H9 (cell line): ENCODE results near the gene JARID2. TPM values are rescaled to one million over a fixed set of nuclear protein-coding genes. Genes with fewer than 3 reads are reported as not detected.

Source experiments
- DNase-seq: peaks from one replicate; pipeline ENCODE4 v3.0.0-alpha.2; 2017
- H2AFZ ChIP-seq: one replicate; pipeline ENCODE4 v1.6.1; 2013; ENCODE audit warnings: mild to moderate bottlenecking, low read length, control low read depth, moderate library complexity
- H2AK5ac ChIP-seq: 2 replicates; pipeline ENCODE4 v1.6.1; 2013; ENCODE audit warnings: low read length, control low read depth, mixed read lengths; ENCODE audit not compliant: insufficient read length
- H2BK120ac ChIP-seq: one replicate; pipeline ENCODE4 v1.6.1; 2013; ENCODE audit warnings: low read depth, mild to moderate bottlenecking, low read length, control low read depth, inconsistent platforms; ENCODE audit not compliant: poor library complexity, severe bottlenecking
- H2BK12ac ChIP-seq: 2 replicates; pipeline ENCODE4 v1.6.1; 2013; ENCODE audit warnings: low read length, control low read depth, mixed read lengths, low read depth; ENCODE audit not compliant: insufficient read length
- H2BK15ac ChIP-seq: 2 replicates; pipeline ENCODE4 v1.6.1; 2013; ENCODE audit warnings: low read depth, low read length, control low read depth
- H2BK20ac ChIP-seq: one replicate; pipeline ENCODE4 v1.6.1; 2013; ENCODE audit warnings: low read depth, mild to moderate bottlenecking, low read length, control low read depth, inconsistent platforms; ENCODE audit not compliant: poor library complexity, severe bottlenecking
- H2BK5ac ChIP-seq: 2 replicates; pipeline ENCODE4 v1.6.1; 2013; ENCODE audit warnings: low read length, control low read depth, mixed read lengths; ENCODE audit not compliant: insufficient read length
- H3K14ac ChIP-seq: 2 replicates; pipeline ENCODE4 v1.6.1; 2013; ENCODE audit warnings: low read length, control low read depth; ENCODE audit not compliant: insufficient read depth
- H3K18ac ChIP-seq: 2 replicates; pipeline ENCODE4 v1.6.1; 2013; ENCODE audit warnings: low read depth, mild to moderate bottlenecking, mixed read lengths, low read length, control low read depth; ENCODE audit not compliant: insufficient read length
- H3K23ac ChIP-seq: 2 replicates; pipeline ENCODE4 v1.6.1; 2013; ENCODE audit warnings: low read length, control low read depth, mixed read lengths, low read depth; ENCODE audit not compliant: insufficient read length
- H3K23me2 ChIP-seq: 2 replicates; pipeline ENCODE4 v1.6.1; 2013; ENCODE audit warnings: low read depth, mild to moderate bottlenecking, mixed read lengths, low read length, control low read depth; ENCODE audit not compliant: insufficient read length, poor library complexity, severe bottlenecking
- H3K27ac ChIP-seq: 2 replicates; pipeline ENCODE4 v1.5.1; 2013; ENCODE audit warnings: low read length, control low read depth, mixed read lengths, low read depth; ENCODE audit not compliant: insufficient read length
- H3K27me3 ChIP-seq: 2 replicates; pipeline ENCODE4 v1.6.1; 2013; ENCODE audit warnings: low read length, control low read depth, inconsistent platforms; ENCODE audit not compliant: insufficient read depth
- H3K4ac ChIP-seq: 2 replicates; pipeline ENCODE4 v1.6.1; 2013; ENCODE audit warnings: low read depth, mild to moderate bottlenecking, control low read depth, inconsistent platforms, low read length, moderate library complexity
- H3K4me1 ChIP-seq: 2 replicates; pipeline ENCODE4 v1.6.1; 2013; ENCODE audit warnings: low read length, control low read depth, inconsistent platforms; ENCODE audit not compliant: insufficient read depth
- H3K4me2 ChIP-seq: 2 replicates; pipeline ENCODE4 v1.6.1; 2013; ENCODE audit warnings: low read length, control low read depth, mixed read lengths; ENCODE audit not compliant: insufficient read length, insufficient read depth
- H3K56ac ChIP-seq: 2 replicates; pipeline ENCODE4 v1.6.1; 2013; ENCODE audit warnings: low read depth, mild to moderate bottlenecking, mixed read lengths, low read length, control low read depth; ENCODE audit not compliant: insufficient read length
- H3K79me1 ChIP-seq: 2 replicates; pipeline ENCODE4 v1.6.1; 2013; ENCODE audit warnings: low read depth, mild to moderate bottlenecking, moderate library complexity, low read length, control low read depth, inconsistent platforms; ENCODE audit not compliant: insufficient read depth, poor library complexity, severe bottlenecking
- H3K79me2 ChIP-seq: 2 replicates; pipeline ENCODE4 v1.6.1; 2013; ENCODE audit warnings: low read length, control low read depth, inconsistent platforms; ENCODE audit not compliant: insufficient read depth
- H3K9ac ChIP-seq: 2 replicates; pipeline ENCODE4 v1.6.1; 2013; ENCODE audit warnings: low read length, control low read depth, mixed read lengths; ENCODE audit not compliant: insufficient read length; ENCODE audit errors: extremely low read depth
- H3K9me3 ChIP-seq: one replicate; pipeline ENCODE4 v1.6.1; 2013; ENCODE audit warnings: low read depth, low read length, inconsistent platforms; ENCODE audit not compliant: control insufficient read depth
- H3T11ph ChIP-seq: one replicate; pipeline ENCODE4 v1.6.1; 2013; ENCODE audit warnings: mild to moderate bottlenecking, low read length, control low read depth, inconsistent platforms
- H4K20me1 ChIP-seq: one replicate; pipeline ENCODE4 v1.6.1; 2013; ENCODE audit not compliant: control insufficient read depth, insufficient read length, insufficient read depth
- H4K5ac ChIP-seq: 2 replicates; pipeline ENCODE4 v1.6.1; 2013; ENCODE audit warnings: low read depth, mild to moderate bottlenecking, mixed read lengths, low read length, control low read depth; ENCODE audit not compliant: insufficient read length
- H4K8ac ChIP-seq: replicated peaks from 2 replicates; pipeline ENCODE4 v1.6.1; 2013; ENCODE audit warnings: low read length, control low read depth, mixed read lengths, low read depth; ENCODE audit not compliant: insufficient read length
- H4K91ac ChIP-seq: 2 replicates; pipeline ENCODE4 v1.6.1; 2013; ENCODE audit warnings: low read depth, mild to moderate bottlenecking, moderate library complexity, mixed read lengths, low read length, control low read depth; ENCODE audit not compliant: insufficient read length
- H3K27ac Mint-ChIP-seq, 3 experiments: 2 replicates in 2 of 3; 3 replicates in 1 of 3; pipeline ENCODE4 v1.8.0; 2020 to 2021; ENCODE audit warnings: mixed read lengths in 3 of 3, mild to moderate bottlenecking in 1 of 3, moderate library complexity in 1 of 3
- H3K27me3 Mint-ChIP-seq: 2 replicates; pipeline ENCODE4 v1.8.0; 2021; ENCODE audit warnings: low read depth, mild to moderate bottlenecking, moderate library complexity, mixed read lengths
- H3K36me3 Mint-ChIP-seq, 3 experiments: 2 replicates in 2 of 3; 3 replicates in 1 of 3; pipeline ENCODE4 v1.8.0; 2020 to 2021; ENCODE audit warnings: low read depth in 3 of 3, mixed read lengths in 3 of 3; ENCODE audit not compliant: insufficient read depth in 1 of 3
- H3K4me1 Mint-ChIP-seq, 2 experiments: 2 replicates each; pipeline ENCODE4 v1.8.0; 2020; ENCODE audit warnings: mixed read lengths in 2 of 2
- H3K4me3 Mint-ChIP-seq, 2 experiments: 2 replicates in 1 of 2; 3 replicates in 1 of 2; pipeline ENCODE4 v1.8.0; 2020 to 2021; ENCODE audit warnings: mild to moderate bottlenecking in 2 of 2, mixed read lengths in 2 of 2, moderate library complexity in 1 of 2
- H3K9me3 Mint-ChIP-seq, 2 experiments: 2 replicates in 1 of 2; 3 replicates in 1 of 2; pipeline ENCODE4 v1.8.0; 2020; ENCODE audit warnings: mild to moderate bottlenecking in 2 of 2, mixed read lengths in 2 of 2, moderate library complexity in 1 of 2
- CTCF ChIP-seq: fragments of 200-600 bp; sonication (generic); conservative IDR thresholded peaks from 3 replicates; pipeline ENCODE4 v1.8.0; 2021; ENCODE audit warnings: antibody characterized with exemption, mild to moderate bottlenecking
- WGBS: extraction: QIAGEN DNeasy Blood & Tissue Kit; methylation state at CpG from one replicate; pipeline ENCODE4 v1.1.7; 2013; ENCODE audit warnings: missing lambda C conversion rate, low lambda C conversion rate, mixed read lengths; ENCODE audit not compliant: insufficient read length; ENCODE audit errors: extremely low coverage; 5-methylcytosine and 5-hydroxymethylcytosine counted together
- total RNA-seq: library from RNA; stranded (reverse); gene quantifications from 2 replicates; pipeline ENCODE4 v1.2.1, GENCODE V29; 2021

Gene JARID2
- total RNA-seq, 1 experiment from 2014 or later = 174 TPM

- H2BK5ac ChIP-seq = no peak overlapping the region
- no peaks in the 10 kb centered on the region for H3K27me3 Mint-ChIP-seq
- peaks cover 31 to 43% (median 42%) of the 10 kb centered on the region in 3 experiments for H3K36me3 Mint-ChIP-seq
- no peak overlapping the region; a peak in 1 of 7 replicates for H3K27ac Mint-ChIP-seq
- no peak overlapping the region for H3K14ac ChIP-seq
- peaks cover 2% of the 10 kb centered on the region for H3K79me1 ChIP-seq
- no peak for TF ChIP-seq CTCF
- H3K4me1 Mint-ChIP-seq = peaks cover 84 to 86% of the 10 kb centered on the region in 2 experiments
- no peak overlapping the region for H4K8ac ChIP-seq
- no CpG with 5 or more reads among the region's 6 CpGs for WGBS
- no peaks in the 10 kb centered on the region for H4K20me1 ChIP-seq
- no peak overlapping the region for H2AK5ac ChIP-seq
- no peak overlapping the region for H3K56ac ChIP-seq
- H3K23ac ChIP-seq = no peak overlapping the region
- no peak overlapping the region for H3K18ac ChIP-seq
- H4K5ac ChIP-seq = no peak overlapping the region
- no peak overlapping the region for H3K4me2 ChIP-seq
- no peak overlapping the region for H2AFZ ChIP-seq
- no peaks in the 10 kb centered on the region for H3K9me3 ChIP-seq
- H2BK15ac ChIP-seq = no peak overlapping the region
- no peak overlapping the region for H3T11ph ChIP-seq
- H3K9me3 Mint-ChIP-seq = peaks cover 4 to 13% of the 10 kb centered on the region in 2 experiments; a peak in 4 of 5 replicates
- no peak overlapping the region for H2BK120ac ChIP-seq
- H3K9ac ChIP-seq = no peak overlapping the region
- H3K4ac ChIP-seq = no peak overlapping the region
- peaks cover 94% of the 10 kb centered on the region for H3K79me2 ChIP-seq
- no peak overlapping the region for H2BK20ac ChIP-seq
- no peak overlapping the region for H2BK12ac ChIP-seq
- H3K27me3 ChIP-seq = no peaks in the 10 kb centered on the region
- DNase-seq = no peak
- no peak overlapping the region for H4K91ac ChIP-seq
- H3K4me3 Mint-ChIP-seq = no peak overlapping the region
- H3K23me2 ChIP-seq = no peaks in the 10 kb centered on the region
- peaks cover 8% of the 10 kb centered on the region for H3K4me1 ChIP-seq
- no peak overlapping the region for H3K27ac ChIP-seq
These were observed 163.6 kb downstream of the JARID2 start for GRCh38 chr6:15409301-15410125.
